CD4-positive, CD25-positive, alpha-beta regulatory T cell (primary cell): ENCODE measurements around the gene BGN. TPM values are rescaled to one million over a fixed set of nuclear protein-coding genes. Genes with fewer than 3 reads are reported as not detected.

Experiments
- ATAC-seq, 2 donors: fragments of 150-1000 bp; cut with Tn5 transposase; one replicate each; pipeline ENCODE4 v1.10.0; 2021; ENCODE audit warnings: low read depth in 2 of 2, moderate number of reproducible peaks in 2 of 2, moderate library complexity in 1 of 2
- DNase-seq, 3 donors: peaks; one replicate each; pipeline versions ENCODE4 v3.0.0 to v3.0.0-alpha.2; 2012 to 2022; ENCODE audit warnings: mixed read lengths in 1 of 3
- H3K27ac ChIP-seq: one replicate; pipeline ENCODE4 v1.7.0; 2013; ENCODE audit warnings: mild to moderate bottlenecking, low read length; ENCODE audit not compliant: insufficient read depth, poor library complexity, severe bottlenecking
- H3K27me3 ChIP-seq: one replicate; pipeline ENCODE4 v1.7.0; 2013; ENCODE audit warnings: low read length; ENCODE audit not compliant: control insufficient read depth, insufficient read depth
- H3K36me3 ChIP-seq: one replicate; pipeline ENCODE4 v1.7.0; 2013; ENCODE audit warnings: mild to moderate bottlenecking, low read length, moderate library complexity; ENCODE audit not compliant: control insufficient read depth, insufficient read depth
- H3K4me1 ChIP-seq: 2 replicates; pipeline ENCODE4 v1.7.0; 2013; ENCODE audit warnings: mild to moderate bottlenecking, low read length; ENCODE audit not compliant: insufficient read depth, control insufficient read depth, poor library complexity, severe bottlenecking
- H3K4me3 ChIP-seq: one replicate; pipeline ENCODE4 v1.7.0; 2013; ENCODE audit warnings: low read depth, mild to moderate bottlenecking, low read length, moderate library complexity
- H3K9me3 ChIP-seq, 2 experiments: 1 replicate in 1 of 2; 2 replicates in 1 of 2; pipeline ENCODE4 v1.7.0; 2013; ENCODE audit warnings: low read length in 2 of 2, mild to moderate bottlenecking in 1 of 2, moderate library complexity in 1 of 2; ENCODE audit not compliant: control insufficient read depth in 2 of 2
- H3K27ac Mint-ChIP-seq, 3 donors: one replicate each; pipeline ENCODE4 v1.8.0; 2020 to 2022; ENCODE audit warnings: mild to moderate bottlenecking in 3 of 3, mixed read lengths in 3 of 3, moderate library complexity in 2 of 3
- H3K27me3 Mint-ChIP-seq: one replicate; pipeline ENCODE4 v1.8.0; 2022; ENCODE audit warnings: mild to moderate bottlenecking, mixed read lengths
- H3K36me3 Mint-ChIP-seq: one replicate; pipeline ENCODE4 v1.8.0; 2020; ENCODE audit warnings: mixed read lengths
- H3K4me1 Mint-ChIP-seq, 4 donors: one replicate each; pipeline ENCODE4 v1.8.0; 2020 to 2022; ENCODE audit warnings: mixed read lengths in 4 of 4, mild to moderate bottlenecking in 1 of 4
- H3K4me3 Mint-ChIP-seq, 4 donors: one replicate each; pipeline ENCODE4 v1.8.0; 2020 to 2022; ENCODE audit warnings: mild to moderate bottlenecking in 4 of 4, mixed read lengths in 4 of 4, moderate library complexity in 3 of 4
- H3K9me3 Mint-ChIP-seq, 7 donors: one replicate each; pipeline ENCODE4 v1.8.0; 2020 to 2022; ENCODE audit warnings: mixed read lengths in 7 of 7, mild to moderate bottlenecking in 3 of 7, moderate library complexity in 2 of 7
- polyA plus RNA-seq, 4 donors: library from polyadenylated mRNA; unstranded; fragments of 300-500 nt; fragmentation: Illumina TruSeq; gene quantifications; one replicate each; pipeline ENCODE4 v1.2.3, GENCODE V29; 2021
- total RNA-seq: library from RNA; stranded (reverse); gene quantifications from one replicate; pipeline ENCODE4 v1.2.3, GENCODE V29; 2022

Gene BGN
- total and polyA plus RNA-seq, 5 donors from 2014 or later = not detected

DNA sequence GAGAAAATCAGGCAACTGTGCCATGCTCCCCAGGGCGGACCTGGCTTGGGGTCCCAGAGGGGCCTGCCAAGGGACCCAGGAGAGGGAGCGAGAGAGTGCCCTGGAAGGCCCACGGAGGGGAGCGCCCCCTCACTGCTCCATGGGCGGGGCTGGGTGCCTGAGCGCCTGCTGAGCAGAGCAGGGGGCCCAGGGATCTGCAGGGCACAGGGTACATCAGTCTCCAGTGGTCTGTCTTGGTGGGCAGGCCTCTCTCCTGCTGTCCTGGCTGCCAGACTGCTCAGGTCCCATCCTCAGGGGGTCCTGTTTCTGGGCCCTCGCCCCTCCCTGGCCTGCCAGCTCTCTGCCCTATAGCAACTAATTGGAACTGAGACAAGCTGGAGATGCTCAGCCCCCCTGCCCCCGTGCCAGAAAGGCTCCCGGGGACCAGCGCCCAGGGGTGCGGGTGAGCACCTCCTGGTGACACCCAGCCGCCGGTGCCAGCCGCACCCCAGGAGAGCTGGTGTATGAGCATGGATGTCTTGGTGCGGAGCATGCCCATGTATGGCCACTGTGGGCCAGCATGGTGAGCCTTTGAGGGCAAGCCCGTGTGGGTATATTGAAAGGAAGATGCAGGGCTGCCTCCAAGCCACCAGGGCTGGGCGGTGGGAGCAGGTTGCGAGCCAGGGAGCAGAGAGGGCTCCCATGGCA, 1.3 kb downstream of the BGN start:
- Histone ChIP-seq H3K9me3 (no peaks in the 10 kb centered on the region), H3K4me1 (no peaks in the 10 kb centered on the region), H3K27ac (no peak overlapping the region), H3K4me3 (no peak overlapping the region), H3K27me3 (no peaks in the 10 kb centered on the region), H3K36me3 (no peaks in the 10 kb centered on the region)
- ATAC-seq (no peak), DNase-seq (no peak)
- H3K4me3 Mint-ChIP-seq = no peak overlapping the region
- H3K27me3 Mint-ChIP-seq = no peaks in the 10 kb centered on the region
- H3K27ac Mint-ChIP-seq = no peak overlapping the region
- peaks cover 0 to 6% (median 0%) of the 10 kb centered on the region in 7 donors for H3K9me3 Mint-ChIP-seq
- no peaks in the 10 kb centered on the region for H3K36me3 Mint-ChIP-seq
- H3K4me1 Mint-ChIP-seq = peaks cover 0 to 4% (median 0%) of the 10 kb centered on the region in 4 donors

DNA sequence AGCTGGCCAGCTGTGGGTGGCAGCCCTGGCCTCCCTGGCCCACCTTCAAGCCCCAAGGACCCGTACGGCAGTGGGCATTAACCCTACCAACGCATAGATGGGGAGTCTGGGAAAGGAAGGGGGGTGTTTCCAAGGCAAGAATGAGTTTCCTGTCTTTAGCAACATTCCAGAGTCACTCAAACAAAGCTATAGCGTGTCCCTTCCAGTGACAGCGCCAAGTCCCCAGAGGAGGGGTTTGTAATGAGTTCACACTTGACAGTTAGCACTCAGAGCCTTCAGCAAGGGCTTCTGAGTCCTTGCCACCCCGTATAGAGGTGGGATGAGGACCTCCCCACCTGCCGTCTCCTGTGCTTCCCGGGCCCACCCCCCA, 1.8 kb downstream of the BGN start:
- DNase-seq (no peak), ATAC-seq (no peak)
- Histone ChIP-seq H3K9me3 (no peaks in the 10 kb centered on the region), H3K4me1 (no peaks in the 10 kb centered on the region), H3K27ac (no peak overlapping the region), H3K4me3 (no peak overlapping the region), H3K27me3 (no peaks in the 10 kb centered on the region), H3K36me3 (no peaks in the 10 kb centered on the region)
- no peak overlapping the region for H3K27ac Mint-ChIP-seq
- peaks cover 0 to 6% (median 0%) of the 10 kb centered on the region in 7 donors for H3K9me3 Mint-ChIP-seq
- H3K4me1 Mint-ChIP-seq = peaks cover 0 to 4% (median 0%) of the 10 kb centered on the region in 4 donors
- no peak overlapping the region for H3K4me3 Mint-ChIP-seq
- H3K27me3 Mint-ChIP-seq = no peaks in the 10 kb centered on the region
- H3K36me3 Mint-ChIP-seq = no peaks in the 10 kb centered on the region

GRCh38 chrX:153498453-153498852, 3.7 kb downstream of the BGN start:
- no peak for DNase-seq
- Mint-ChIP-seq H3K4me3 (no peak overlapping the region), H3K27me3 (no peaks in the 10 kb centered on the region), H3K36me3 (no peaks in the 10 kb centered on the region), H3K9me3 (peaks cover 0 to 6% (median 0%) of the 10 kb centered on the region in 7 donors), H3K27ac (no peak overlapping the region), H3K4me1 (peaks cover 0 to 4% (median 0%) of the 10 kb centered on the region in 4 donors)
- H3K9me3 ChIP-seq = no peaks in the 10 kb centered on the region
- H3K4me1 ChIP-seq = no peaks in the 10 kb centered on the region
- no peak overlapping the region for H3K4me3 ChIP-seq
- ATAC-seq = no peak
- H3K27me3 ChIP-seq = no peaks in the 10 kb centered on the region
- no peak overlapping the region for H3K27ac ChIP-seq
- no peaks in the 10 kb centered on the region for H3K36me3 ChIP-seq

- no peak overlapping the region for H3K27ac Mint-ChIP-seq
- no peaks in the 10 kb centered on the region for H3K36me3 Mint-ChIP-seq
- H3K4me3 Mint-ChIP-seq = no peak overlapping the region
Observed at GRCh38 chrX:153499341-153499740, 4.6 kb downstream of the BGN start.

GRCh38 chrX:153499876-153500275, 5.1 kb downstream of the BGN start:
- DNase-seq (no peak), ATAC-seq (no peak)
- H3K4me1 ChIP-seq = no peaks in the 10 kb centered on the region
- no peaks in the 10 kb centered on the region for H3K9me3 ChIP-seq
- no peaks in the 10 kb centered on the region for H3K36me3 ChIP-seq
- H3K27ac ChIP-seq = no peak overlapping the region
- Mint-ChIP-seq H3K27ac (no peak overlapping the region), H3K4me1 (peaks cover 0 to 4% (median 0%) of the 10 kb centered on the region in 4 donors), H3K27me3 (no peaks in the 10 kb centered on the region), H3K36me3 (no peaks in the 10 kb centered on the region), H3K9me3 (peaks cover 0 to 6% (median 0%) of the 10 kb centered on the region in 7 donors), H3K4me3 (no peak overlapping the region)
- no peak overlapping the region for H3K4me3 ChIP-seq
- H3K27me3 ChIP-seq = no peaks in the 10 kb centered on the region

More at GRCh38 chrX:153499341-153499740, 4.6 kb downstream of the BGN start:
- Mint-ChIP-seq H3K4me1 (peaks cover 0 to 4% (median 0%) of the 10 kb centered on the region in 4 donors), H3K9me3 (peaks cover 0 to 6% (median 0%) of the 10 kb centered on the region in 7 donors), H3K27me3 (no peaks in the 10 kb centered on the region)
- Histone ChIP-seq H3K9me3 (no peaks in the 10 kb centered on the region), H3K4me1 (no peaks in the 10 kb centered on the region), H3K27me3 (no peaks in the 10 kb centered on the region), H3K36me3 (no peaks in the 10 kb centered on the region), H3K27ac (no peak overlapping the region), H3K4me3 (no peak overlapping the region)
- ATAC-seq = no peak
- DNase-seq = no peak

GRCh38 chrX:153500676-153501280, 6.0 kb downstream of the BGN start:
- Mint-ChIP-seq H3K27me3 (no peaks in the 10 kb centered on the region), H3K9me3 (peaks cover 0 to 6% (median 0%) of the 10 kb centered on the region in 7 donors)
- no peaks in the 10 kb centered on the region for H3K9me3 ChIP-seq

DNA sequence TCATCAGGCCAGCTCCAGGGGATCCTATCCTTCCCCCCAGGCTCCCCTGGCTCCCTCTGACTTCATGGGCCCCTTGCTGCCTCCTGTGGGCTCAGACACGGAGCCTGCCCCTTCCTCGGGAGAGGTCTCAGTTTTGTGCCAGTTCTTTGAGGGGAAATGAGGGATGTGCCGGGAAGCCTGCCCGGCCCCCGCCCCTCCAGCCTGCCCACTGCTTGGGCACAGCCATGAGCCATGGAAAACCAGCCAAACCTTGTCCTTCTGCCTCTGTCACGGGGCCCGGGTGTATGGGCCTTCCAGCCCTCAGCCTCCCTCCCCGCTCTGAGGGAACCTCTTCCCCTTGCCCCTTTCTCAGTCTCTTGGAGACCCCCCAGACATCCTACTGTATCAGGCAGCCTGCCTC, 6.8 kb downstream of the BGN start:
- Histone ChIP-seq H3K4me1 (no peaks in the 10 kb centered on the region), H3K9me3 (no peaks in the 10 kb centered on the region), H3K27ac (no peak overlapping the region), H3K4me3 (no peak overlapping the region), H3K27me3 (no peaks in the 10 kb centered on the region), H3K36me3 (no peaks in the 10 kb centered on the region)
- ATAC-seq (no peak), DNase-seq (no peak)
- Mint-ChIP-seq H3K4me1 (no peaks in the 10 kb centered on the region), H3K27me3 (no peaks in the 10 kb centered on the region), H3K36me3 (no peaks in the 10 kb centered on the region), H3K4me3 (no peak overlapping the region), H3K27ac (no peak overlapping the region), H3K9me3 (peaks cover 0 to 6% (median 0%) of the 10 kb centered on the region in 7 donors)

More at GRCh38 chrX:153500676-153501280, 6.0 kb downstream of the BGN start:
- Mint-ChIP-seq H3K4me3 (no peak overlapping the region), H3K27ac (no peak overlapping the region), H3K4me1 (no peaks in the 10 kb centered on the region), H3K36me3 (no peaks in the 10 kb centered on the region)
- DNase-seq (no peak), ATAC-seq (no peak)
- H3K4me3 ChIP-seq = no peak overlapping the region
- H3K4me1 ChIP-seq = no peaks in the 10 kb centered on the region
- H3K27me3 ChIP-seq = no peaks in the 10 kb centered on the region
- no peaks in the 10 kb centered on the region for H3K36me3 ChIP-seq
- H3K27ac ChIP-seq = no peak overlapping the region

GRCh38 chrX:153502131-153502530, 7.4 kb downstream of the BGN start:
- H3K27me3 Mint-ChIP-seq = no peaks in the 10 kb centered on the region
- no peak overlapping the region for H3K27ac ChIP-seq
- ATAC-seq = no peak

More at GRCh38 chrX:153502131-153502530, 7.4 kb downstream of the BGN start:
- Mint-ChIP-seq H3K4me1 (no peaks in the 10 kb centered on the region), H3K27ac (no peak overlapping the region), H3K4me3 (no peak overlapping the region), H3K36me3 (no peaks in the 10 kb centered on the region), H3K9me3 (peaks cover 0 to 6% (median 0%) of the 10 kb centered on the region in 7 donors)
- DNase-seq = no peak
- Histone ChIP-seq H3K27me3 (no peaks in the 10 kb centered on the region), H3K9me3 (no peaks in the 10 kb centered on the region), H3K36me3 (no peaks in the 10 kb centered on the region), H3K4me1 (no peaks in the 10 kb centered on the region), H3K4me3 (no peak overlapping the region)
